Tibial artery (tissue), 4 donors: ENCODE results near the gene NT5DC1.
"Not testable (repeated sequence)": the region's sequence is repeated elsewhere in the genome, so short reads cannot be mapped to it uniquely, and the experiment has no call there.

Experiments
- DNase-seq, 2 donors: peaks; one replicate each; pipeline ENCODE4 v3.0.0-alpha.2; 2019
- H3K27ac ChIP-seq, 2 donors: fragments of 200-600 bp; sonication (generic) in 1 of 2; 1 replicate in 1 of 2; 2 replicates in 1 of 2; pipeline ENCODE4 v1.5.1; 2018 to 2019; ENCODE audit warnings: mild to moderate bottlenecking in 1 of 2
- H3K27me3 ChIP-seq, 2 donors: fragments of 200-600 bp; sonication (generic) in 1 of 2; one replicate each; pipeline versions ENCODE4 v1.5.1 to v1.6.0; 2016 to 2019
- H3K36me3 ChIP-seq, 3 donors: fragments of 200-600 bp; sonication (generic) in 2 of 3; one replicate each; pipeline ENCODE4 v1.5.1; 2016 to 2019; ENCODE audit warnings: mild to moderate bottlenecking in 2 of 3
- H3K4me1 ChIP-seq, 4 donors: fragments of 200-600 bp; sonication (generic) in 2 of 4; 1 replicate in 3 of 4; 2 replicates in 1 of 4; pipeline ENCODE4 v1.5.1; 2016 to 2019
- H3K4me3 ChIP-seq, 2 donors: fragments of 200-600 bp; sonication (generic) in 1 of 2; 1 replicate in 1 of 2; 2 replicates in 1 of 2; pipeline ENCODE4 v1.5.1; 2018 to 2019; ENCODE audit warnings: mild to moderate bottlenecking in 2 of 2
- H3K9me3 ChIP-seq, 3 donors: fragments of 200-600 bp; sonication (generic) in 1 of 3; one replicate each; pipeline ENCODE4 v1.5.1; 2016 to 2019
- intact Hi-C: fragments of 100-400 bp; cut with DNase I; formaldehyde crosslinking; loops from one replicate; pipeline ENCODE4 v1.15.0; 2023; ENCODE audit warnings: low total_unique reads
- TF ChIP-seq, protein P1 (sequence below), 2 experiments: fragments of 200-600 bp in 1 of 2; fragments of 450-650 bp in 1 of 2; IDR thresholded peaks; one replicate each; pipeline ENCODE4 v1.5.1; 2017 to 2019; ENCODE audit warnings: antibody characterized with exemption in 2 of 2, mild to moderate bottlenecking in 1 of 2, moderate library complexity in 1 of 2

The NT5DC1 gene

DNA sequence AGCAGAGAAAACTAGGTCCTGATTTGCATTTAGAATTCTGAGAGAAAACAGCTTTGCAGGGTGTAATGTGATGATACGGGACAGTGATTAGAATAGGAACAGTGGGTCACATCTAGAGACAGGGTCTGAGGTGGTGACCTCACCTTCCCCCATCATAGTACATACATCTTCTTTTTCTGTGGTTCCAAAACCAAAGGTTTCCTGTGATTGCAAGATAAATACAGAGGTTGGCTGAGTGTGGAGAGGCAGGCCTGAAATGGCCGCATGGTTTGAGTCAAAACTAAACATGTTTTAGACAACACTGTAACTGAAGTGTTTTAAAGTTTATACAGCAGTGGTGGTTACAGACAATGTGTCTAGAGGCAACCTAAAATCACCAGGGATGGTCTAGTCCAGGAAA, 10.4 kb upstream of the NT5DC1 start:
- TF ChIP-seq, protein P1, sequence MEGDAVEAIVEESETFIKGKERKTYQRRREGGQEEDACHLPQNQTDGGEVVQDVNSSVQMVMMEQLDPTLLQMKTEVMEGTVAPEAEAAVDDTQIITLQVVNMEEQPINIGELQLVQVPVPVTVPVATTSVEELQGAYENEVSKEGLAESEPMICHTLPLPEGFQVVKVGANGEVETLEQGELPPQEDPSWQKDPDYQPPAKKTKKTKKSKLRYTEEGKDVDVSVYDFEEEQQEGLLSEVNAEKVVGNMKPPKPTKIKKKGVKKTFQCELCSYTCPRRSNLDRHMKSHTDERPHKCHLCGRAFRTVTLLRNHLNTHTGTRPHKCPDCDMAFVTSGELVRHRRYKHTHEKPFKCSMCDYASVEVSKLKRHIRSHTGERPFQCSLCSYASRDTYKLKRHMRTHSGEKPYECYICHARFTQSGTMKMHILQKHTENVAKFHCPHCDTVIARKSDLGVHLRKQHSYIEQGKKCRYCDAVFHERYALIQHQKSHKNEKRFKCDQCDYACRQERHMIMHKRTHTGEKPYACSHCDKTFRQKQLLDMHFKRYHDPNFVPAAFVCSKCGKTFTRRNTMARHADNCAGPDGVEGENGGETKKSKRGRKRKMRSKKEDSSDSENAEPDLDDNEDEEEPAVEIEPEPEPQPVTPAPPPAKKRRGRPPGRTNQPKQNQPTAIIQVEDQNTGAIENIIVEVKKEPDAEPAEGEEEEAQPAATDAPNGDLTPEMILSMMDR (IDR thresholded peaks at IDR 0.05) = no peak
- Histone ChIP-seq H3K9me3 (no peaks in the 10 kb centered on the region), H3K4me3 (no peak overlapping the region), H3K27ac (no peak overlapping the region), H3K4me1 (peaks cover 0 to 51% (median 17%) of the 10 kb centered on the region in 4 donors), H3K36me3 (no peaks in the 10 kb centered on the region), H3K27me3 (no peaks in the 10 kb centered on the region)
- DNase-seq = no peak
- intact Hi-C loops = no loop called here

DNA sequence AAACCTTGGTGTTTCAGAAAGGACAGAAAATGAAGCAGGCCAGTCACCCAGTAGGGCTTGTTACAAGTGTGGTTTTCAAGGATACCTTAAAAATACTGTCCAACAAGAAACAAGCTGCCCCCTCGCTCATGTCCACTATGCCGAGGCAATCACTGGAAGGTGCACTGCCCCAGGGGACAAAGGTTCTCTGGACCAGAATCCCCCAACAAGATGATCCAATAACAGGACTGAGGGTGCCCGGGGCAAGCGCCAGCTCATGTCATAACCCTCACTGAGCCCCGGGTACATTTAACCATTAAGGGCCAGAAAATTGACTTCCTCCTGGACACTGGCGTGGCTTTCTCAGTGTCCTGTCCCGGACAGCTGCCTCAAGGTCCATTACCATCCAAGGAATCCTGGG, 6.6 kb upstream of the NT5DC1 start:
- peak overlapping the region; percentile 52 to 61 for H3K27ac ChIP-seq
- TF ChIP-seq, protein P1 (IDR thresholded peaks at IDR 0.05) = no peak
- intact Hi-C loops = no loop called here
- no peak for DNase-seq
- peaks cover 0 to 17% (median 3%) of the 10 kb centered on the region in 4 donors for H3K4me1 ChIP-seq
- H3K36me3 ChIP-seq = no peaks in the 10 kb centered on the region
- peaks cover 0 to 12% (median 9%) of the 10 kb centered on the region in 3 donors for H3K9me3 ChIP-seq
- no peak overlapping the region for H3K4me3 ChIP-seq
- no peaks in the 10 kb centered on the region for H3K27me3 ChIP-seq

GRCh38 chr6:116096048-116096759, 4.4 kb upstream of the NT5DC1 start:
- not testable (repeated sequence) for H3K27ac ChIP-seq, H3K4me3 ChIP-seq, H3K36me3 ChIP-seq, H3K27me3 ChIP-seq, DNase-seq
- intact Hi-C loops = loop anchor here (5.0 kb wide), 1 partner anchor 34 kb away; the partner anchor contains the start of gene FRK
- Histone ChIP-seq H3K4me1 (peaks cover 0 to 25% (median 7%) of the 10 kb centered on the region in 4 donors), H3K9me3 (peaks cover 0 to 12% (median 9%) of the 10 kb centered on the region in 3 donors)

DNA sequence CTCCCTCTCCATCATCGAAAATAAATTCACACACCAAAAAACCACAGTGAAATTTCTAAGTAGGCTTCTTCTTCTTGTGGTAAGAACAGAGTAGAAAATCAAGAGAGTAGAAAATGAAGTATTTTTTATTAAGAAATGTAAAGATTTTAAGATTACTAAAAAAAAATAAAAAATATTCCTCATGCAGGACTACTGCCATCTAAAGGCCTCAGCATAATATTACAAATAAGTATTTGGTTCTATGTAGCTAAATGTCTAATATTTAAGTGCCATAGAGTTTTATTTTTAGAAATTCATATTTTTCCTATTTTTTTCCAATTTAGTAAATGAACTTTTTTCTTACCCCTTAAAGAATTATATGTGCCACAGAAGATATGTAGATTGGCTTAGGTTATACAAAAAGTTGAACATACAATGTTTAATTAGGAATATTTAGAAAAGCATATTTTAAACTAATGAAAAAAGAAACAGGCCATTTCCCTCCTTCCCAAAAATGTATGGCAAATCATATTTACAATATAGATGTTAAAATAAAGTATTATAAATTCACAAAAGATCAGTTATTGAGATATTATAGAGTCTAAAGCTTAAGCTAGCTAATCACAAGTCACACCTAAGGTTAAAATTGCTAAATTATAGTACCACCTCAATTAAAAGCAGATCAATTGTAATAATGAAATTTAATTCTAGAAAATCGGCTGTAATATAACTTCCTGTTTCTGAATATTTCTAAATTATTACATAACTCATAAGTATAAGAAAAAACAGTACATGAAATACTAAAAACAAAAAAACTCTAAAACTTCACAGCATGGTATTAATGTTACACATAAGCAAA, 3.5 kb upstream of the NT5DC1 start:
- TF ChIP-seq, protein P1 (IDR thresholded peaks at IDR 0.05) = peak; percentile 20 to 67
- Histone ChIP-seq H3K4me1 (peaks cover 0 to 32% (median 15%) of the 10 kb centered on the region in 4 donors), H3K36me3 (no peaks in the 10 kb centered on the region), H3K27ac (no peak overlapping the region), H3K27me3 (no peaks in the 10 kb centered on the region), H3K9me3 (peaks cover 0 to 12% (median 9%) of the 10 kb centered on the region in 3 donors), H3K4me3 (no peak overlapping the region)
- DNase-seq = no peak
- intact Hi-C loops = loop anchor here (5.0 kb wide), 1 partner anchor 35 kb away; the partner anchor contains the start of gene FRK

DNA sequence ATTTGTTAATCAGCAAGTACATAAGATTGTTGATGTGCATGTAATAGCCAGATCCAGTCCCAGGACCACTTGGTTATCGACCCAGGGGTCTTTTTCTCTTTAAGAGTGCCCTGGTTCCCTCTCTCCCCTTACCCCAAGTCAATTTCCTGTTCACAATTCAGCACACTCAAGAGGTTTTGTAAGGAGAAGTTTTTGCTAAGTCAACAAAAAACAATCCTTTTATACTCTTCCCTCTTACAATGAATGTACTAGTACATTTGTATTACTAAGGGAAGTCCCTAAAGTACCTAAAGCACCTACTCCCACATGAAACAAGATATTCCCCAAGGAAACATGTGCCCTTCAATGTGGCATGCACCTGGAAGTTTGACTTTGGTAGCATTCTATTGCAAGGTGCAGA, 1.6 kb upstream of the NT5DC1 start:
- peaks cover 0 to 12% (median 9%) of the 10 kb centered on the region in 3 donors for H3K9me3 ChIP-seq
- H3K4me3 ChIP-seq = no peak overlapping the region
- peaks cover 0 to 42% (median 29%) of the 10 kb centered on the region in 4 donors for H3K4me1 ChIP-seq
- TF ChIP-seq, protein P1 (IDR thresholded peaks at IDR 0.05) = no peak
- H3K27ac ChIP-seq = peak overlapping the region in 1 of 2 donors; percentile 98
- H3K36me3 ChIP-seq = no peaks in the 10 kb centered on the region
- intact Hi-C loops = loop anchor here (5.0 kb wide), 1 partner anchor 37 kb away; the partner anchor contains the start of gene FRK
- no peak for DNase-seq
- no peaks in the 10 kb centered on the region for H3K27me3 ChIP-seq
